Ecto neural progenitor cell (in vitro differentiated cells): ENCODE results near the gene RNPS1.
A peak's percentile ranks its signal among the peaks of the same experiment; 100 is the strongest.
"Not testable (repeated sequence)": the region's sequence is repeated elsewhere in the genome, so short reads cannot be mapped to it uniquely, and the experiment has no call there.

Experiments used
- DNase-seq: peaks from one replicate; pipeline ENCODE4 v3.0.0-alpha.2; 2018; ENCODE audit warnings: low spot score

RNPS1 gene

DNA sequence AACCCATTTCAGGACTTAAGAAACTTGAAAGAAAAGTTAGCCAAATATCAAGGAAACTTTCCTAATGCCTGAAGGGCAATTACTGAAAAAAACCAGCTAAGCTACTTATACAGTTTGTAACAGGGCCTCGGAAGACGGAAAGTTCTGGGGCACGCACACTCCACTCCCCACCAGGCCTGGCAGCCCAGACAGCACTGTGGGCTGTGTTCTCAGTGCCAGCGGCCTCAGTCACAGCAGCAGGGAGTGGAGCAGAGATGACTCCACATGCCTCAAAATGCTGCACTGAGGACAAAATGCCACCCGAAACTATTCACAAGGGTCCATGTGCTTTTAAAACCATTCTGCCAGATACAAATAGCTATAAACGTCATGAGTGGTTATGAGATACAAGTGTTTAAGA is 10.2 kb downstream of the RNPS1 start:
- no peak for DNase-seq

DNA sequence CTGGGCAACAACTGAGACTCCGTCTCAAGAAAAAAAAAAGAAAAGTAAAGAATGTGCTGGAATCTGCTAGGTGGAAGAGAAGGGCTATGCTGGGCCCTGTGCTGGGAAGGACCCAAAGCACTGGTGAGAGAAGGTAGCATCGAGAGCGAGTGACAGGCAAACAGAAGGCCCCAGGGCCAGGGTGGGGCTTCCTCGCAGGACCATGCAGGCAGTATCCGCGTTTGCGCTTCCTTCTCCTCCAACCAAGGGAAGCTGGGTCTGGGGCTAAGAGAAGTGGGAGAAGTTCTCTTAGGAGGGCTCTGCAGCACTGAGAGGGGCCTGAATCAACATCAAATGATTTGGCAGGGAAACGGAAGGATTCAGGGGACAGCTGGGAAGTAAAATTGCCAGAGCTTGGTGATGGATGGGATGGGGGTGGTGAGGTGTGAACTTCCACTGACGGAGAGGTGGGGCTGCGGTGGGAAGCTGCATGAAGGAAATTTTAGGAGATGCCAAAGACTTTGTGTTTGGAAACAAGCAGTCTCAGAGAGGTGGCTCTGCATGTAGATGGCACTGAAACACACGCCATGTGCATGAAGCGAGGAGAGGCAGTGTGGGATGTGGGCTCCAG is 11.3 kb downstream of the RNPS1 start:
- no peak for DNase-seq

DNA sequence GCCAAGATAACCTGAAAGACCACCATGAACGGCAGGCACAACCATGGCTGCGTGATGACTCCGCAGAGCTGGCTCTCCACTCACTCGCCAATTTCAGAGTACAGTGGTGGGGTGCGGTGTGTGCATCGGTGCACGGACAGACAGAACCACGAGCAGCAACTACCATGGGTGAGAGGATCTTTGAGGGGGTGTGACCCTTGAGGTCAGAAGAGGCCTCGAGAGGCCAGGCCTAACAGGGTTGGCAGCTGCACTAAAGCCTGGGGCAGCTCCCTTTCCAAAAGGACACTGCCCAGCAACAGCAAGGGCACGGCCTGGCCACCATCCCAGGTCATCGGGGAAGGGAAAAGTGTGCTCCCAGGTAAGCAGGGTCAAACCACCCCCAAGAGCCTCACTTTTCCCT is 14.6 kb downstream of the RNPS1 start:
- DNase-seq: no peak

DNA sequence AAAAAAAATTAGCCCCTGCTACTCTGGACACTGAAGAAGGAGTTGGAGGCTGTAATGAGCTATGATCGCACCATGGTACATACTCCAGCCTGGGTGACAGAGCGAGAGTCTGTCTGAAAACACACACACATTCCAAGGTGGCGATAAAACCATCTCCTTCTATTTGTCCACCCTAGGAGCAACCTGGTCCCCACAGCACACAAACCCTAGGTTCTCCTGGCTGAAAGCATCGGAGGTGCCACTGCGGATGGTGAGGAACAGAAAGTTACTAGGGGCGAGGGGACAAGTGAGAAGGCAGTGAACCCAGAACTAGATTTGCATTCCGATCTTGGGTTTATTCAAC is 15.1 kb downstream of the RNPS1 start:
- DNase-seq: no peak

DNA sequence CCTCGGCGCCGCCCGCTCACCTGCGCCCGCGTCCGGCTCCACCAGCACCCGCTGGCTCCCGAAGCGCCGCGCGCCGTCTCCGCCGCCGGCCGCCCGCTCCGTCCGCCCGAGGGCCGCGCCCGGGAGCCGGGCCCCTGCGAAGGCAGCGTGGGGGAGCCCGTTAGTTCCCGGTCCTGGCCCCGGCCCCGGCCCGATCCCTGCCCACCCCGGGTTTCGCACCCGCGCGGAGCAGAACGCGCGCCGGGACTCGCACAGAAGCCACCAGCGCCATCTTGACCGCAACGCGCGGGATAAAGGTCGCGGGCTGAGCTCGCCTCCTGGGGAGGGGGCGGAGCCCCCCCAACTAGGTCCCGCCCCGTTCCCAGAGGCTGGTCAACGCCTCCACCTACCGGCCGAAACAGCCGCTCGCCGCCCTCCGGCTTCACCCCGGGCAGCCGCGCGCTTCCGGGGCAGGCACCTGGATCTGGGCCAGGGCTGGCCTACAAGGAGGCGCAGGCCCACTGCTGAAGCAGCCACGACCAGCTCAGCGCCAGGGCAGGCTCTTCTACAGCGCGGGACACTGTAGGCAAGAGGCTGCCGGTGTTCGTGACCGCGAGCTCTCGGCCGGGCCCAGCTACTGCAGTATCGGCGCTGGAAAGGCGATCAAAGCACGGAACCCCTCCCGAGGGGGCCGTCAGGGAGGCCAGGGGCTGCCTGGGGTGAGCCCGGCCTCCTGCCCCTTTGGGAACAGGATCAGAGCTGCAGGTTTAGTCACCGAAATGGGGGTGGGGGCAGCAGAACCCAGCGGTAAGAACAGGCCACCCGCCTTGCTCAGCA is 16.4 kb downstream of the RNPS1 start, which contains the start of gene ECI1:
ECI1 (minus strand) TSS at position 292 of the 816 bp plus-strand sequence; CDS start at position 271, 21 bp downstream.
- DNase-seq: peak; percentile 96

DNA sequence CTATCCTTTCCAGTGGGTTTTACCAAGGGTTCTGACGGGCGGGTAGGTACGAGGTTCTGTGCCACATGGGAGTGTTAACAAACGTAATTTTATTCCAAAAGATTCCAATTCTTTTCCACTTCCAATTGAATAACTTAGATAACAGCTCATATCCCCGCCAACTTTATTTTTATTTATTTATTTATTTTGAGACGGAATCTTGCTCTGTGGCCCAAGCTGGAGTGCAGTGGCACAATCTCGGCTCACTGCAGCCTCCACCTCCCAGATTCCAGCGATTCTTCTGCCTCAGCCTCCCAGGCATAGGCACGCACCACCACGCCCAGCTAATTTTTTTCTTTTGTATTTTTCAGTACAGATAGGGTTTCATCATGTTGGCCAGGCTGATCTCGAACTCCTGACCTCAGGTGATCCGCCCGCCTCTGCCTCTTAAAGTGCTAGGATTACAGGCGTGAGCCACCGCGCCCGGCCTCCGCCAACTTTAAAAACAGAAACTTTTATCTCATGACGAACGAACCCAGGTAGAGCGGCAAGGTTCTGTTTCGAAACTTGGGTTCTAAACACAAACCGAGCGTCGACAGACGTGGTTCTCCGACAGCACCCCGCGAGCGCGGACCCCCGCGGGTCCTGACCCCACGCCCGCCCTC is 17.2 kb downstream of the RNPS1 start:
- no peak for DNase-seq

DNA sequence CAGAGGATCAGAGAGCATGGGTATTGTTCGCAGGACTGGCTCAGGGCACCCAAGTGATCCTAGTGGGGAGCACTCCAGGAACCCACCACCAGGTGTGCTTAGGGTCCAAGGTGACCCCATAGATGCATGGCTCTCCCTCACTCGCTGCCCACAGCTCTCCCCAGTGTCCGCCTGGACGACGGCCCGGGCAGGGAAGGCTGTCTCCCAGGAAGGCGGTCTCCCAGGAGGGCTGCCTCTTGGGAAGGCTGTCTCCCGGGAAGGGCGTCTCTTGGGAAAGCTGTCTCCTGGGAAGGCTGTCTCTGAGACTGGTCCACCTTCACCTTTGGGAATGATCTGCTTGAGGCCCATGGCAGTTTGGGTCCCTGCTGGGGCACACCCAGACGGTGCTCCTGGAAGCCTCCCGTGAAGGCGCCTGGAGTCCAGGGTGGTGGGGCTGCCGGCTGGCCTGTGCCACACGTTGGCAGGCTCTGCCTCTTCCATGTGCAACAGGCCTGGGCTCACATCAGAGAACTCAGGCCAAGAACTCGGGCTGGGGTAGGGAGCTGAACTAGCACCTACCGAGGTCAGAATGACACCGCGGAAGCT is 21.5 kb downstream of the RNPS1 start:
- no peak for DNase-seq

DNA sequence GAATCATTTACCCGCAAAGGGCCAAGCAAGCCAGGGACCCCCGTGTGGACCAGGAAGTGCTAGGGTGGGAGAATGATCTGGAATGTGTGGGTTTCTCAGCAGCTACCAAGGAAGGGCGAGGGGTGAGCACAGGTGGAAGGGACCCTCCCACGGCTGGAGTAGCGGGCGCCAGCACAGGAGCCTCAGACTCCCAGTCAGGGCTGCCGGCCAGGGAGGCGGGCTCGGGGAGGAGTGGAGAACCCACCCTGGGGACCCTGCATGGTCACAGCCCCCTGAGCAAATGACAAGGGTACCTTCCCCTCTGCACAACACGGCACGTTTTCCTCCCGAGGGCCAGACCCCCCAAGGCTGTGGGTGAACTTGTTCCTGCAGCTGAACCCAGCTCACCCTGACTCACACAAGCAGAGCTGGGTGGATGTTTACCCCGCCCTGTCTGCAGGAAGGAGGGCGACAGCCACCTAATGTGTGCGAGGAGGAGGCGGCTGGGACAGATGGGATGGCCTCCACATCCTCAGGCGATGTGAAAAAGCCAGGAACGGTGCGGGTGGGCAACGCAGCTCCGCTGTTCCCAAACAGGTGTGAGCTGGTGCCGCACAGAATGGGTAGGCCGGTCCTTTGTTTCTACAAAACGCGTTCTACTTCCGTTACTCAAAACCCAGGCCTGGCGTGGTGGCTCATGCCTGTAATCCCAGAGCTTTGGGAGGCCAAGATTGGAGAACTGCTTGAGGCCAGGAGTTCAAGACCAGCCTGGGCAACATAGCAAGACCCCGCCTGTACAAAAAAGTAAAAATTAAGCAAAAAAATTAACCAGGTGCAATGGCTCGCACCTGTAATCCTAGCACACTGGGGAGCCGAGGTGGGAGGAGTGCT is 22.8 kb downstream of the RNPS1 start:
- no peak for DNase-seq

DNA sequence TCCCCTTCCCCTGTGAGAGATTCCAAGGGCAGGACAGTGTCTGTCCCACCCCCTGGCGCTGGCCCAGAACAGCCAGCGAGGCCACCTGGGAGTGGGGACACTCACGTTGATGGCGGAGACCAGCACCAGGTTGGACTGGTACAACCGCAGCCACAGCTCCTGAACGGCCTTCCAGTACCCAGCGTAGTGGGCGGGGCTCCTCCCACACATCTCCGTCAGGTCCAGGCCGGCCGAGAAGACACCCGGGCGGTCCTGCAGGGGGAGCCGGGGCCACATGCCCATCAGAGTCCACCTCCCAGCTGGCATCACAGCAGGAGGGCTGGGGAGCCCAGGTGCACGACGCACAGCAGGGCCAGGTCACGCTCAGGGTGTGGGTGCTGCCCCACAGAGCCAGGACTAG is 23.6 kb downstream of the RNPS1 start:
- DNase-seq: no peak

DNA sequence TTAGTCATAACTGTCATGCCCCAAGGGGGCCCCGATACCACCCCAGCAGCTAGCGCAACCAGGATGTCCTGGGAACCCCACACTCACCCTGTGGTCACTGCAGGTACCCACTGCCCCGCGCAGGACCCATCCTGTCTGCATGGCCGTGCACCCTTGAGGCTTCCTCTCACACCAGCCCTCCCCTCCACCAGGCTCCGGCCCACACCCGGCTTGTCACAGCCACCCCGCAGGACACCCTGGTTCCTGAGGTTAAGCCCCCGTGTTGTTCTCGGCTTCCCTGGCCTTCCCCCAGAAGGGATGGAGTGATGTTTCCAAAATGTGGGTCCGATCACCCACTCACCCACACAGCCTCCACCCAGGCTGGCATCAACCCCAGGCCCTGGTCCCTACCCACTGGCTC is 24.1 kb downstream of the RNPS1 start:
- no peak for DNase-seq

DNA sequence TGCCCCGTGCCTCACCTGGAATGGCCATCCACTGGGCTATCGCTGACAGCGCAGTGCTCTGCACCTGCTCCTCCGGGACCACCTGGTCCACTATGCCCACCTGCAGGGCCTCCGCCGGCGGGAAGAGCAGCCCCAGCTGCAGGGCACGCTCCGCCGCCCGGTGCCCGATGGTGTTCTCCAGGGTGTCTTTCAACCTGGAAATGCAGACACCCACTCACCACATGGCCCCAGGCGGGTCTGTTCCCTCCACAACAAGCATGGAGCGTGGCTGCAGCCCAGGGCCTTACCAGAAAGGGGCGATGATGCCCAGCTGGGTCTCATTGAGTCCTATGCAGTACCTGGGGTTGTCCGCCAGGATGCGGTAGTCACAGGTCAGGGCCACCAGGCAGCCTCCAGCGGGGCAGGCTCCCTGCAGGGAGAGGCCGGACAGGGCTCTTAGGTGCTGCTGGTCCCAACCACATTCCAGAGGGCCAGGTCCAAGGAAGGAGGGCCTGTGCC is 24.8 kb downstream of the RNPS1 start:
- DNase-seq: no peak

DNA sequence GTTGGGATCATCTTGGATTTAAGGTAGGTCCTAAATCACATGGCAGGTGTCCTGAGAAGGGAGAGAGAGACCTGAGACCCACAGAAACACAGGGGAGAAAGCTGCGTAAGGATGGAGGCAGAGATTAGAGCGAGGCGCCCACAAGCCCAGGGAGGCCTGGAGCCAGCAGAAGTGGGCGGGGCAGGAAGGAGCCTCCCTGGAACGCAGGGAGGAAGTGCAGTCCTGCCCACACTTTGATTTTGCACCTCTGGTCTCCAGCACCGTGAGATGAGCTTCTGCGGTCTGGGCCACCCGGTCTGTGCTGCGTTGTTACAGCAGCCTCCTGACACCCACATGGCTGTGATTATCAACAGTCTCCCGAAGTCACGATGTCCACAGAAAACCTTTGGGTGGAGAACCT is 25.3 kb downstream of the RNPS1 start:
- DNase-seq: no peak

DNA sequence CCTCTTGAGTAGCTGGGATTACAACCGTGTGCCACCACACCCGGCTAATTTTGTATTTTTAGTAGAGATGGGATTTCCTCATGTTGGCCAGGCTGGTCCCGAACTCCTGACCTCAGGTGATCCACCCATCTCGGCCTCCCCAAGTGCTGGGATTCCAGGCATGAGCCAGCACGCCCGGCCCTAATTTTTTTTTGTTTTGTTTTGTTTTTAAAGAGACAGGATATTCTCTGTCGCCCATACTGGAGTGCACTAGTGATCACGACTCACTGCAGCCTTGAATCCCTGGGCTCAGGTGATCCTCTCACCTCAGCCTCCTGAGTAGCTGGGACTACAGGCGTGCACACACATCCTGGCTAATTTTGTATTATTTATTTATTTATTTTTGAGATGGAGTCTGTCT is 27.6 kb downstream of the RNPS1 start:
- not testable (repeated sequence) for DNase-seq

DNA sequence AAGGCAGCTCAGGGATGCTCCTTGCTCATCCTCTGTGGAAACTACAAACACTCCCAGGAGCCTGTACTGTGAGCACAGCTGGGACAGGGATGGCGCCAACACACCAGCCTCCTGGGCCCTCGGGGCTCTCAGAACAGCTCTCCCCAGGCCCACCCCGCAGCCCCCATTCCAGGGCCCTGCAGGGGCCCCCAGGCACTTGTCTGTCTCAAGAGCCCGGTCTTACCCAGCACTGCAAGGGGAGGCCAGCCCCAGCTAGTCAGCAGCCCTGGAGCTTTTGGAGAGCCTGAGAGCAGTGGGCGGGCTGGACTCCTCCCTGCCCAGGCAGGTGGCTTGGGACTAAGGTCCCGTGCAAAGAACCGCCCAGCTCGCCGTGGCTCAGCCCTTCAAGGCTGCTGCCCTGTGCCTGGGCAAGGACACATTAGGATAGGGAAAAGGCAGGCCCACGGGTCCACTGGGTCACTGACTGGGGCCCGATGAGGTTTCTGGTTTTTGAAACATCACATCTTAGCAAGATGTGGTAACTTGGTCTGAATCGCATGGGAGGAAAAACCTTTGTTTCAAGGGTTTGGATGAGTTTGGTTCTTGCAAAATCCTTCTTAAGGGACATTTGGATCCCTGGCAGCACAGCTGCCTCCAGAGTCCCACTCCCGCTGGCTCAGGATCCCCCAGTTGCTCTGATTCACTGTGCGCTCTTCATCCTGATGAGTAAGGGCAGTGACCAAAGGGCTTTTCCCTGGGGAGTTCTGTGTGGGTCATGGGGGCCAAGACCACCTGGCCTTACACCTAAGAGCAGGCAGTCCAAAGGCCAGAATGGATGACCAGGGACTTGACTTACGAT is 28.9 kb downstream of the RNPS1 start:
- peak; percentile 64 for DNase-seq

DNA sequence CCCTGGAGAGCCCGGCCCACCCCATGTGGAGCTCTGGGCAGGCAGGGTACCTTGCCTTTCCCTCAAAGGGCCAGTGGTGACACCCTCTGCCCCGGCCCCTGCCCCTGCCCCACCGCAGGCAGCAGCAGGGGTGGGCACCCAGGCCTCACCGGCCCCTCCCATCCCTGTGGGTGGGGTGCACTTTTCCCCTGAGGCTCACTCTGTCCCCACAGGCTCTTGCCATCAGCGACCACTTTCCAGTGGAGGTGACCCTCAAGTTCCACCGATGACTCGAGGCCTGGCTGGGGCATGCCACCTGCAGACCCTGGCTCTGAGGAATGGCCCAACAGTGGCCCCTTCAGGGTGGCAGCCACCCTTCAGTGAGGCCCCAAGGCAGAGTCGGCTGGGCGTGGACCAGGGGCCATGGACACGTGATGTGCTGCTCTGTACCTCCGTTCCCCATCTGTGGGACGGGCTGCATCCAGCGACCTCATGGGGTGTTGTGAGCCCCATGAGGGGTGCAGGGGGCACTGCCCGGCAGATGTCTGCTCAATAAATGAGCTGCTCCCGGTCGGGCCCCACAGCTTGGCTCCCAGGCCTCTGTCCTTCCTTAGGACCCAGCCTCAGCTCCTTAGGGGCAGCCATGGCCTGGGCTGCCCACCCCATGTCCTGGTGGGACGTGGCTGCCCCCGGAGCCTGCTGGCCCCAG is 29.6 kb downstream of the RNPS1 start:
- DNase-seq: no peak

DNA sequence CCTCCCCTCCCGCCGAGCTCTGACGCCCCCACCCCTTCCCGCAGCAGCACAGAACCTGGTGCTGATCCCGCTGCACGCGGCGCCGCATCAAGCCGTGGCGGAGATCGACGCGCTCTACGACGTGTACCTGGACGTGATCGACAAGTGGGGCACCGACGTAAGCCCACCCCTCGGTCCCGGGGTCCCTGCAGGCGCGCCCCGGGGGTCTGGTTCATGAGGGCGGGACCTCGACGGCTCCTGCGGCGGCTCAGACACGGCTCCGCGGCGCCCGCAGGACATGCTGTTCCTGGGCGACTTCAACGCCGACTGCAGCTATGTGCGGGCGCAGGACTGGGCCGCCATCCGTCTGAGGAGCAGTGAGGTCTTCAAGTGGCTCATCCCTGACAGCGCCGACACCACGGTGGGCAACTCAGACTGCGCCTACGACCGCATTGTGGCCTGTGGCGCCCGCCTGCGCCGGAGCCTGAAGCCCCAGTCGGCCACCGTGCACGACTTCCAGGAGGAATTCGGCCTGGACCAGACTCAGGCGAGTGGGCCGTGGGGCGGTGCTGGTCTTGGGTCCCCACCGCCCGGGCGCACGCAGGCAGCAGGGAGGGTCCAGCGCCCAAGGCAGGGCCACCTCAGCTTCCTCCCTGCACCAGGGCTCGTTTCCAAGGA is 30.3 kb downstream of the RNPS1 start:
- no peak for DNase-seq

DNA sequence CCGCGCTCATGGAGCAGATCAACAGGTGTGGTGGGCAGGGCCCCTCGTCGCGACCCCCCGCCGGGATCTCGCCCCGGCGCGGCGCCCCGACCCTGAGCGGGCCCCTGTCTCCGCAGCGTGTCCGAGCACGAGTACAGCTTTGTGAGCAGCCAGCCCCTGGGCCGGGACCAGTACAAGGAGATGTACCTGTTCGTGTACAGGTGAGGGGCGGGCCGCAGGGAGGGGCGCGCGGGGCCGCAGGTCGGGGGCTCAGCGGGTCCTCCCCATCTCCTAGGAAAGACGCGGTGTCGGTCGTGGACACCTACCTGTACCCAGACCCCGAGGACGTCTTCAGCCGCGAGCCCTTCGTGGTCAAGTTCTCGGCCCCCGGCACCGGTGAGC is 30.8 kb downstream of the RNPS1 start:
- DNase-seq: no peak

DNA sequence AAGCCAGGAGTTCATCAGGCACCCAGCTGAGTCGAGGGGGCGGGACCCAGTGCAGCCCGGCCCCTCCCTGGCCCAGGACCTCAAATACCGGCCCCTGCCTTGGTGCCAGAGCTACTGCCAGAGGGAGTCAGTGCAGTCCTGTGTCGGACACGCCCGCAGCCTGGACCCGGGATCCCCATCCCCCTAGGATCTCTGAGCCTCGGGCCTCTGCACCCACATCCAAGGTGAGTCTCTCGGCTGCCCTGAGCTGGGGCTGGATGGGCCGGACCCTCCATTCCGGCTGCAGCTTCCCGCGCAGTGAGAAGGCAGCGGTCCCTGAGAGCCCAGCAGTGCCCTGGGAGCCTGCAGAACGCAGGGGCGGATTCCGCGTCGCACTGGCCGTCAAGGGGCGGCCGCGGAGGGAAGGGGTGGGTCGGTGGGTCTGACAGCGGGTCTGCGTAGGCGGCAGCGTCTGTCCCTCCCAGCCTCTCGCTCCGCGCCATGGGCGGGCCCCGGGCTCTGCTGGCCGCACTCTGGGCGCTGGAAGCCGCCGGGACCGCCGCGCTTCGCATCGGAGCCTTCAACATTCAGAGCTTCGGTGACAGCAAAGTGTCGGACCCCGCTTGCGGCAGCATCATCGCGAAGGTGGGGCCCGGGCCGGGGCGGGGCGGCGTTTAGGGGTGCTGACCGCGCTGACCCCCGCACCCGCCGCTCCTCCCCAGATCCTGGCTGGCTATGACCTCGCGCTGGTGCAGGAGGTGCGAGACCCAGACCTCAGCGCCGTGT is 31.4 kb downstream of the RNPS1 start, which contains the start of gene DNASE1L2:
DNASE1L2 (plus strand) TSS at position 108 of the 765 bp plus-strand sequence; CDS start at position 481, 373 bp downstream.
- peak; percentile 75 for DNase-seq
